ENCODE data around the gene RTCB. TPM values are rescaled to one million over a fixed set of nuclear protein-coding genes. Genes with fewer than 3 reads are reported as not detected.

Gene RTCB
- total and polyA plus RNA-seq, 3 experiments from 2014 or later = 97.7 to 104 (median 103) TPM

- H3K36me3 Mint-ChIP-seq = peaks cover 0 to 58% (median 15%) of the 10 kb centered on the region in 3 donors
Observed at GRCh38 chr22:32409977-32410376, 2.1 kb downstream of the RTCB start.

GRCh38 chr22:32407936-32408335 lies 4.1 kb downstream of the RTCB start:
- no peak overlapping the region for H3K4me3 ChIP-seq (ENCODE audit: low read length)
- no peak for DNase-seq
- H3K9me3 ChIP-seq (ENCODE audit: low read length) = no peaks in the 10 kb centered on the region
- POLR2A ChIA-PET = no interaction called here
- H3K27ac ChIP-seq (ENCODE audit: low read depth, low read length) = no peak overlapping the region
- H3K4me3 Mint-ChIP-seq = no peak overlapping the region
- H3K36me3 ChIP-seq (ENCODE audit: insufficient read depth, low read length) = peaks cover 27% of the 10 kb centered on the region
- H3K36me3 Mint-ChIP-seq = peaks cover 0 to 75% (median 17%) of the 10 kb centered on the region in 3 donors
- H3K27ac Mint-ChIP-seq = peak overlapping the region in 1 of 8 donors; percentile 61
- H3K27me3 Mint-ChIP-seq = no peaks in the 10 kb centered on the region
- H3K4me1 Mint-ChIP-seq = peaks cover 41 to 55% (median 49%) of the 10 kb centered on the region in 3 donors
- CTCF ChIA-PET = no interaction called here
- H3K4me1 ChIP-seq (ENCODE audit: insufficient read depth, low read length) = peaks cover 22% of the 10 kb centered on the region
- no peaks in the 10 kb centered on the region for H3K9me3 Mint-ChIP-seq
- no peaks in the 10 kb centered on the region for H3K27me3 ChIP-seq (ENCODE audit: insufficient read depth, low read length, poor library complexity, severe bottlenecking)

More at GRCh38 chr22:32409977-32410376, 2.1 kb downstream of the RTCB start:
- peaks cover 44 to 61% (median 52%) of the 10 kb centered on the region in 3 donors for H3K4me1 Mint-ChIP-seq
- no peaks in the 10 kb centered on the region for H3K9me3 ChIP-seq (ENCODE audit: low read length)
- no peaks in the 10 kb centered on the region for H3K27me3 ChIP-seq (ENCODE audit: insufficient read depth, low read length, poor library complexity, severe bottlenecking)
- no peak for DNase-seq
- H3K27ac Mint-ChIP-seq = peak overlapping the region; percentile 1 to 95 (median 40)
- CTCF ChIA-PET = interaction anchor here (1.5 kb wide), 1 partner anchor 21 kb away, joined by 3 read pairs; no protein-coding TSS in a partner anchor
- H3K36me3 ChIP-seq (ENCODE audit: insufficient read depth, low read length) = peaks cover 24% of the 10 kb centered on the region
- no peak overlapping the region for H3K27ac ChIP-seq (ENCODE audit: low read depth, low read length)
- no peaks in the 10 kb centered on the region for H3K27me3 Mint-ChIP-seq
- H3K4me3 Mint-ChIP-seq = peak overlapping the region; percentile 95 to 100 (median 98)
- peaks cover 22% of the 10 kb centered on the region for H3K4me1 ChIP-seq (ENCODE audit: insufficient read depth, low read length)
- POLR2A ChIA-PET = no interaction called here
- H3K9me3 Mint-ChIP-seq = no peaks in the 10 kb centered on the region
- H3K4me3 ChIP-seq (ENCODE audit: low read length) = no peak overlapping the region

GRCh38 chr22:32407312-32407711 lies 4.7 kb downstream of the RTCB start:
- H3K27ac Mint-ChIP-seq = peak overlapping the region in 3 of 8 donors; percentile 6 to 79 (median 25)
- H3K4me3 ChIP-seq (ENCODE audit: low read length) = no peak overlapping the region
- DNase-seq = no peak

GRCh38 chr22:32404021-32404420 lies 8.0 kb downstream of the RTCB start:
- no peak for DNase-seq
- H3K9me3 ChIP-seq (ENCODE audit: low read length) = no peaks in the 10 kb centered on the region
- H3K9me3 Mint-ChIP-seq = no peaks in the 10 kb centered on the region
- H3K4me3 ChIP-seq (ENCODE audit: low read length) = no peak overlapping the region
- H3K36me3 ChIP-seq (ENCODE audit: insufficient read depth, low read length) = peaks cover 53% of the 10 kb centered on the region
- H3K4me1 Mint-ChIP-seq = peaks cover 9 to 20% (median 12%) of the 10 kb centered on the region in 3 donors
- no peaks in the 10 kb centered on the region for H3K4me1 ChIP-seq (ENCODE audit: insufficient read depth, low read length)
- CTCF ChIA-PET = no interaction called here
- POLR2A ChIA-PET = no interaction called here
- H3K36me3 Mint-ChIP-seq = peaks cover 0 to 92% (median 27%) of the 10 kb centered on the region in 3 donors
- H3K4me3 Mint-ChIP-seq = no peak overlapping the region
- no peak overlapping the region for H3K27ac Mint-ChIP-seq
- no peaks in the 10 kb centered on the region for H3K27me3 ChIP-seq (ENCODE audit: insufficient read depth, low read length, poor library complexity, severe bottlenecking)
- H3K27ac ChIP-seq (ENCODE audit: low read depth, low read length) = no peak overlapping the region
- H3K27me3 Mint-ChIP-seq = no peaks in the 10 kb centered on the region

More at GRCh38 chr22:32407312-32407711, 4.7 kb downstream of the RTCB start:
- no peaks in the 10 kb centered on the region for H3K27me3 Mint-ChIP-seq
- no peaks in the 10 kb centered on the region for H3K27me3 ChIP-seq (ENCODE audit: insufficient read depth, low read length, poor library complexity, severe bottlenecking)
- no peak overlapping the region for H3K4me3 Mint-ChIP-seq
- peaks cover 16% of the 10 kb centered on the region for H3K4me1 ChIP-seq (ENCODE audit: insufficient read depth, low read length)
- POLR2A ChIA-PET = no interaction called here
- H3K27ac ChIP-seq (ENCODE audit: low read depth, low read length) = no peak overlapping the region
- no peaks in the 10 kb centered on the region for H3K9me3 ChIP-seq (ENCODE audit: low read length)
- H3K36me3 Mint-ChIP-seq = peaks cover 0 to 80% (median 17%) of the 10 kb centered on the region in 3 donors
- H3K36me3 ChIP-seq (ENCODE audit: insufficient read depth, low read length) = peaks cover 27% of the 10 kb centered on the region
- peaks cover 34 to 48% (median 42%) of the 10 kb centered on the region in 3 donors for H3K4me1 Mint-ChIP-seq
- CTCF ChIA-PET = no interaction called here
- H3K9me3 Mint-ChIP-seq = no peaks in the 10 kb centered on the region

GRCh38 chr22:32401486-32401885 lies 10.6 kb downstream of the RTCB start:
- ChIA-PET CTCF (no interaction called here), POLR2A (no interaction called here)
- Histone ChIP-seq H3K36me3 (ENCODE audit: insufficient read depth, low read length) (peaks cover 48% of the 10 kb centered on the region), H3K4me3 (ENCODE audit: low read length) (no peak overlapping the region), H3K27me3 (ENCODE audit: insufficient read depth, low read length, poor library complexity, severe bottlenecking) (no peaks in the 10 kb centered on the region), H3K9me3 (ENCODE audit: low read length) (no peaks in the 10 kb centered on the region), H3K27ac (ENCODE audit: low read depth, low read length) (no peak overlapping the region), H3K4me1 (ENCODE audit: insufficient read depth, low read length) (no peaks in the 10 kb centered on the region)
- Mint-ChIP-seq H3K36me3 (peaks cover 0 to 90% (median 21%) of the 10 kb centered on the region in 3 donors), H3K9me3 (no peaks in the 10 kb centered on the region), H3K4me3 (no peak overlapping the region), H3K4me1 (no peaks in the 10 kb centered on the region), H3K27ac (peak overlapping the region in 2 of 8 donors; percentile 12 to 37), H3K27me3 (no peaks in the 10 kb centered on the region)
- no peak for DNase-seq

GRCh38 chr22:32396746-32397145 lies 15.3 kb downstream of the RTCB start:
- Mint-ChIP-seq H3K9me3 (no peaks in the 10 kb centered on the region), H3K27me3 (no peaks in the 10 kb centered on the region), H3K4me1 (no peaks in the 10 kb centered on the region), H3K27ac (peak overlapping the region in 1 of 8 donors; percentile 13), H3K36me3 (peaks cover 8 to 96% (median 38%) of the 10 kb centered on the region in 3 donors), H3K4me3 (no peak overlapping the region)
- ChIA-PET CTCF (no interaction called here), POLR2A (no interaction called here)
- H3K9me3 ChIP-seq (ENCODE audit: low read length) = no peaks in the 10 kb centered on the region
- no peaks in the 10 kb centered on the region for H3K27me3 ChIP-seq (ENCODE audit: insufficient read depth, low read length, poor library complexity, severe bottlenecking)
- no peaks in the 10 kb centered on the region for H3K4me1 ChIP-seq (ENCODE audit: insufficient read depth, low read length)
- H3K4me3 ChIP-seq (ENCODE audit: low read length) = no peak overlapping the region
- H3K27ac ChIP-seq (ENCODE audit: low read depth, low read length) = no peak overlapping the region
- DNase-seq = no peak
- H3K36me3 ChIP-seq (ENCODE audit: insufficient read depth, low read length) = peaks cover 65% of the 10 kb centered on the region

- no peaks in the 10 kb centered on the region for H3K4me1 ChIP-seq (ENCODE audit: insufficient read depth, low read length)
- POLR2A ChIA-PET = no interaction called here
- no peak overlapping the region for H3K4me3 ChIP-seq (ENCODE audit: low read length)
- Mint-ChIP-seq H3K36me3 (peaks cover 8 to 95% (median 34%) of the 10 kb centered on the region in 3 donors), H3K9me3 (no peaks in the 10 kb centered on the region), H3K4me3 (no peak overlapping the region), H3K27ac (peak overlapping the region in 1 of 8 donors; percentile 13), H3K4me1 (no peaks in the 10 kb centered on the region), H3K27me3 (no peaks in the 10 kb centered on the region)
- DNase-seq = no peak
- CTCF ChIA-PET = no interaction called here
- H3K36me3 ChIP-seq (ENCODE audit: insufficient read depth, low read length) = peaks cover 60% of the 10 kb centered on the region
- H3K27ac ChIP-seq (ENCODE audit: low read depth, low read length) = no peak overlapping the region
- H3K9me3 ChIP-seq (ENCODE audit: low read length) = no peaks in the 10 kb centered on the region
- no peaks in the 10 kb centered on the region for H3K27me3 ChIP-seq (ENCODE audit: insufficient read depth, low read length, poor library complexity, severe bottlenecking)
Observed at GRCh38 chr22:32396255-32396654, 15.8 kb downstream of the RTCB start.

GRCh38 chr22:32395107-32395506 lies 16.9 kb downstream of the RTCB start:
- Histone ChIP-seq H3K27ac (ENCODE audit: low read depth, low read length) (no peak overlapping the region), H3K27me3 (ENCODE audit: insufficient read depth, low read length, poor library complexity, severe bottlenecking) (no peaks in the 10 kb centered on the region), H3K9me3 (ENCODE audit: low read length) (no peaks in the 10 kb centered on the region), H3K4me3 (ENCODE audit: low read length) (no peak overlapping the region), H3K36me3 (ENCODE audit: insufficient read depth, low read length) (peaks cover 56% of the 10 kb centered on the region), H3K4me1 (ENCODE audit: insufficient read depth, low read length) (no peaks in the 10 kb centered on the region)
- Mint-ChIP-seq H3K4me1 (no peaks in the 10 kb centered on the region), H3K9me3 (no peaks in the 10 kb centered on the region), H3K27ac (peak overlapping the region in 2 of 8 donors; percentile 11 to 72), H3K36me3 (peaks cover 8 to 93% (median 31%) of the 10 kb centered on the region in 3 donors), H3K27me3 (no peaks in the 10 kb centered on the region), H3K4me3 (no peak overlapping the region)
- CTCF ChIA-PET = no interaction called here
- DNase-seq = no peak
- POLR2A ChIA-PET = no interaction called here
